GM13976 (cell line): Measurements from ENCODE around the gene ZNF394.

Experiments
- DNase-seq: peaks from one replicate; pipeline ENCODE4 v3.0.0; 2012; ENCODE audit warnings: low spot score
- CTCF ChIP-seq: IDR thresholded peaks from 2 replicates; pipeline ENCODE4 v1.5.1; 2012; ENCODE audit warnings: borderline replicate concordance, mild to moderate bottlenecking; ENCODE audit not compliant: insufficient read depth; ENCODE audit errors: extremely low read depth, missing control alignments, control extremely low read depth
- in situ Hi-C: fragments of 300-500 bp; cut with MboI; formaldehyde crosslinking; loops from one replicate; pipeline ENCODE4 v1.12.0; 2022; ENCODE audit warnings: low sequenced_read_pairs, mixed read lengths, inconsistent platforms; ENCODE audit not compliant: unreplicated experiment

The ZNF394 gene

GRCh38 chr7:99497766-99498545, 2.1 kb downstream of the ZNF394 start:
- in situ Hi-C loops, result no loop called here
- TF ChIP-seq CTCF, result no peak
- no peak for DNase-seq

- no peak for TF ChIP-seq CTCF
- no peak for DNase-seq
- in situ Hi-C loops, result no loop called here
Measured at GRCh38 chr7:99493823-99494222, 6.3 kb downstream of the ZNF394 start.

GRCh38 chr7:99490878-99491277, 9.2 kb downstream of the ZNF394 start:
- TF ChIP-seq CTCF, result no peak
- in situ Hi-C loops, result no loop called here
- DNase-seq, result no peak

GRCh38 chr7:99489235-99489634, 10.8 kb downstream of the ZNF394 start:
- in situ Hi-C loops, result no loop called here
- no peak for DNase-seq
- no peak for TF ChIP-seq CTCF

GRCh38 chr7:99485094-99485493, 15.0 kb downstream of the ZNF394 start:
- no peak for TF ChIP-seq CTCF
- no peak for DNase-seq
- in situ Hi-C loops, result no loop called here

- DNase-seq, result no peak
- in situ Hi-C loops, result no loop called here
- no peak for TF ChIP-seq CTCF
Measured at GRCh38 chr7:99478464-99479440, 21.3 kb downstream of the ZNF394 start.
